SK-N-SH treated with all-trans-retinoic acid at 6 μM for 48 hours (cell line): ENCODE results near the gene CASZ1.

ENCODE experiments used
- ATAC-seq: fragments of 200-7000 bp; cut with Tn5 transposase; 3 replicates; pipeline ENCODE4 v1.9.1; 2020; ENCODE audit warnings: mild to moderate bottlenecking, moderate library complexity
- ARNTL ChIP-seq: fragments of 450-650 bp; formaldehyde crosslinking; IDR thresholded peaks from 2 replicates; pipeline ENCODE4 v1.5.0; 2020; ENCODE audit warnings: low read depth, mild to moderate bottlenecking, moderate library complexity, borderline replicate concordance
- BACH2 ChIP-seq: fragments of 250-450 bp; sonication (Bioruptor Pico); IDR thresholded peaks from 2 replicates; pipeline ENCODE4 v1.9.0; 2021; ENCODE audit warnings: mild to moderate bottlenecking, borderline replicate concordance
- CSDC2 ChIP-seq: fragments of 250-450 bp; sonication (Bioruptor Pico); IDR thresholded peaks from 2 replicates; pipeline ENCODE4 v1.5.0; 2020; ENCODE audit warnings: mild to moderate bottlenecking, moderate library complexity
- ESRRG ChIP-seq: fragments of 250-450 bp; sonication (Bioruptor Pico); IDR thresholded peaks from 2 replicates; pipeline ENCODE4 v1.6.1; 2021; ENCODE audit warnings: mild to moderate bottlenecking
- GLIS3 ChIP-seq: fragments of 250-450 bp; sonication (Bioruptor Pico); IDR thresholded peaks from 2 replicates; pipeline ENCODE4 v1.5.0; 2020; ENCODE audit warnings: mild to moderate bottlenecking, moderate library complexity
- ISL1 ChIP-seq: fragments of 250-450 bp; sonication (Bioruptor Pico); IDR thresholded peaks from 2 replicates; pipeline ENCODE4 v2.1.2; 2022; ENCODE audit warnings: mild to moderate bottlenecking, moderate library complexity
- PPARA ChIP-seq: fragments of 250-450 bp; sonication (Bioruptor Pico); IDR thresholded peaks from 2 replicates; pipeline ENCODE4 v1.5.0; 2020; ENCODE audit warnings: mild to moderate bottlenecking, borderline replicate concordance
- RARB ChIP-seq: fragments of 250-450 bp; sonication (Bioruptor Pico); IDR thresholded peaks from 2 replicates; pipeline ENCODE4 v1.8.0; 2021; ENCODE audit warnings: mild to moderate bottlenecking, moderate library complexity
- TCF4 ChIP-seq: fragments of 250-450 bp; sonication (Bioruptor Pico); IDR thresholded peaks from 2 replicates; pipeline ENCODE4 v1.8.0; 2021; ENCODE audit warnings: mild to moderate bottlenecking, moderate library complexity, borderline replicate concordance
- TOX ChIP-seq: fragments of 250-450 bp; sonication (Bioruptor Pico); IDR thresholded peaks from 2 replicates; pipeline ENCODE4 v1.8.0; 2021; ENCODE audit warnings: mild to moderate bottlenecking, moderate library complexity, borderline replicate concordance
- ZFP3 ChIP-seq: fragments of 250-450 bp; sonication (Bioruptor Pico); IDR thresholded peaks from 2 replicates; pipeline ENCODE4 v1.5.0; 2020; ENCODE audit warnings: mild to moderate bottlenecking, moderate library complexity
- ZFP30 ChIP-seq: fragments of 450-650 bp; formaldehyde crosslinking; IDR thresholded peaks from 2 replicates; pipeline ENCODE4 v1.5.0; 2022; ENCODE audit warnings: mild to moderate bottlenecking, moderate library complexity
- ZNF565 ChIP-seq: fragments of 450-650 bp; formaldehyde crosslinking; conservative IDR thresholded peaks from 2 replicates; pipeline ENCODE4 v1.5.0; 2020; ENCODE audit warnings: low read depth, mild to moderate bottlenecking, moderate library complexity
- ZNF70 ChIP-seq: fragments of 450-650 bp; formaldehyde crosslinking; IDR thresholded peaks from 2 replicates; pipeline ENCODE4 v1.5.0; 2020; ENCODE audit warnings: mild to moderate bottlenecking, moderate library complexity
- ZNF8 ChIP-seq: fragments of 450-650 bp; formaldehyde crosslinking; IDR thresholded peaks from 2 replicates; pipeline ENCODE4 v1.5.0; 2020; ENCODE audit warnings: mild to moderate bottlenecking, moderate library complexity
- TF ChIP-seq, protein P1 (sequence below): fragments of 250-450 bp; sonication (Bioruptor Pico); IDR thresholded peaks from 2 replicates; pipeline ENCODE4 v1.5.1; 2021; ENCODE audit warnings: mild to moderate bottlenecking, moderate library complexity
- TF ChIP-seq, protein P2 (sequence below): fragments of 250-450 bp; sonication (Bioruptor Pico); IDR thresholded peaks from 2 replicates; pipeline ENCODE4 v1.5.0; 2020; ENCODE audit warnings: mild to moderate bottlenecking, moderate library complexity
- TF ChIP-seq, protein P3 (sequence below): fragments of 250-450 bp; sonication (Bioruptor Pico); IDR thresholded peaks from 2 replicates; pipeline ENCODE4 v1.5.1; 2020; ENCODE audit warnings: low read depth, mild to moderate bottlenecking, moderate library complexity
- TF ChIP-seq, protein P4 (sequence below): fragments of 250-450 bp; sonication (Bioruptor Pico); IDR thresholded peaks from 2 replicates; pipeline ENCODE4 v1.8.0; 2020; ENCODE audit warnings: mild to moderate bottlenecking, moderate library complexity, borderline replicate concordance

Gene CASZ1

DNA sequence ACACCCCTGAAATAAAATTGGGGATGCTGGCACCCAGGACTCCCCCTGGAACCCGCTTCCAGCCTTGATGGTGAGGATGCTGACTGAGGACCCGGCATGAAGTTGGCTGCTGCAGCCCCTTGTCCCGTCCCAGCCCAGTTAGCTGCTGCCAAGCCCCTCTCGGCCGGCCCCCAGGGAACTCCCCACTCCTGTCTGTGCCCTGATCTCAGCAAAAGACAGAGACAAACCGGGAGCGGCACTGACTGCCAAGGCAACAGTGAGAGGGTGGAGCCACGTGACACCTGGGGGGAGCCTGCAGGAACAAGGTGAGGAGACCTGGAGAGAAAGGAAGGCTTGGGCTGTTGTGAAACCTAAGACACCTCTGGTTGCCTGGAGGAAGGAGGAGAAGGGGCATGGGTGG lies 24.7 kb downstream of the CASZ1 start:
- no peak for ATAC-seq
- no peak for TF ChIP-seq ESRRG (CRISPR knock-in tag)
- TF ChIP-seq, protein P1, sequence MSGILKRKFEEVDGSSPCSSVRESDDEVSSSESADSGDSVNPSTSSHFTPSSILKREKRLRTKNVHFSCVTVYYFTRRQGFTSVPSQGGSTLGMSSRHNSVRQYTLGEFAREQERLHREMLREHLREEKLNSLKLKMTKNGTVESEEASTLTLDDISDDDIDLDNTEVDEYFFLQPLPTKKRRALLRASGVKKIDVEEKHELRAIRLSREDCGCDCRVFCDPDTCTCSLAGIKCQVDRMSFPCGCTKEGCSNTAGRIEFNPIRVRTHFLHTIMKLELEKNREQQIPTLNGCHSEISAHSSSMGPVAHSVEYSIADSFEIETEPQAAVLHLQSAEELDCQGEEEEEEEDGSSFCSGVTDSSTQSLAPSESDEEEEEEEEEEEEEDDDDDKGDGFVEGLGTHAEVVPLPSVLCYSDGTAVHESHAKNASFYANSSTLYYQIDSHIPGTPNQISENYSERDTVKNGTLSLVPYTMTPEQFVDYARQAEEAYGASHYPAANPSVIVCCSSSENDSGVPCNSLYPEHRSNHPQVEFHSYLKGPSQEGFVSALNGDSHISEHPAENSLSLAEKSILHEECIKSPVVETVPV: no peak
- no peak for TF ChIP-seq PPARA
- TF ChIP-seq ARNTL: no peak
- no peak for TF ChIP-seq ZNF70 (CRISPR knock-in tag)
- TF ChIP-seq, protein P2, sequence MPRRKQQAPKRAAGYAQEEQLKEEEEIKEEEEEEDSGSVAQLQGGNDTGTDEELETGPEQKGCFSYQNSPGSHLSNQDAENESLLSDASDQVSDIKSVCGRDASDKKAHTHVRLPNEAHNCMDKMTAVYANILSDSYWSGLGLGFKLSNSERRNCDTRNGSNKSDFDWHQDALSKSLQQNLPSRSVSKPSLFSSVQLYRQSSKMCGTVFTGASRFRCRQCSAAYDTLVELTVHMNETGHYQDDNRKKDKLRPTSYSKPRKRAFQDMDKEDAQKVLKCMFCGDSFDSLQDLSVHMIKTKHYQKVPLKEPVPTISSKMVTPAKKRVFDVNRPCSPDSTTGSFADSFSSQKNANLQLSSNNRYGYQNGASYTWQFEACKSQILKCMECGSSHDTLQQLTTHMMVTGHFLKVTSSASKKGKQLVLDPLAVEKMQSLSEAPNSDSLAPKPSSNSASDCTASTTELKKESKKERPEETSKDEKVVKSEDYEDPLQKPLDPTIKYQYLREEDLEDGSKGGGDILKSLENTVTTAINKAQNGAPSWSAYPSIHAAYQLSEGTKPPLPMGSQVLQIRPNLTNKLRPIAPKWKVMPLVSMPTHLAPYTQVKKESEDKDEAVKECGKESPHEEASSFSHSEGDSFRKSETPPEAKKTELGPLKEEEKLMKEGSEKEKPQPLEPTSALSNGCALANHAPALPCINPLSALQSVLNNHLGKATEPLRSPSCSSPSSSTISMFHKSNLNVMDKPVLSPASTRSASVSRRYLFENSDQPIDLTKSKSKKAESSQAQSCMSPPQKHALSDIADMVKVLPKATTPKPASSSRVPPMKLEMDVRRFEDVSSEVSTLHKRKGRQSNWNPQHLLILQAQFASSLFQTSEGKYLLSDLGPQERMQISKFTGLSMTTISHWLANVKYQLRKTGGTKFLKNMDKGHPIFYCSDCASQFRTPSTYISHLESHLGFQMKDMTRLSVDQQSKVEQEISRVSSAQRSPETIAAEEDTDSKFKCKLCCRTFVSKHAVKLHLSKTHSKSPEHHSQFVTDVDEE (CRISPR knock-in tag): no peak
- no peak for TF ChIP-seq TOX (CRISPR knock-in tag)
- TF ChIP-seq BACH2 (CRISPR knock-in tag): no peak

DNA sequence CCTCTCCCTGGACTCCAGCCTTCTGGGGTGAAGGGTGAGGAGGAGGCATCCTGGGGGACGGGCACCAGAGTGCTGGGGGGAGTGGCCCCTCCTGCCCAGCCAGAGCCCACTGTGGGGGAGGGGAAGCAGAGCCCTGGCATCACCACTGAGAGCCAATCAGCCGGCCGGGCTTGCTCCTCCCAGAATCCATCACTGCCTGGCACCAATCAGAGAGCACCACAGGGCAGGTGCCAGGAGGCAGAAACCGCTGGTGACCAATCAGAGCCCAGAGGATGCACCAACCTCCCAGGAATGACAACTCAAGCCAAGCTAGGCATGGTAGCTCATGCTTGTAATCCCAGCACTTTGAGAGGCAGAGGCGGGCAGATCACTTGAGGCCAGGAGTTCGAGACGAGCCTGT lies 27.9 kb downstream of the CASZ1 start:
- TF ChIP-seq RARB (CRISPR knock-in tag) (no peak), ISL1 (no peak), ZNF565 (CRISPR knock-in tag) (no peak), ZNF70 (CRISPR knock-in tag) (no peak), TCF4 (CRISPR knock-in tag) (no peak), ZFP30 (CRISPR knock-in tag) (no peak), TOX (CRISPR knock-in tag) (no peak), ZNF8 (CRISPR knock-in tag) (no peak), PPARA (no peak), GLIS3 (CRISPR knock-in tag) (no peak)
- TF ChIP-seq, protein P3, sequence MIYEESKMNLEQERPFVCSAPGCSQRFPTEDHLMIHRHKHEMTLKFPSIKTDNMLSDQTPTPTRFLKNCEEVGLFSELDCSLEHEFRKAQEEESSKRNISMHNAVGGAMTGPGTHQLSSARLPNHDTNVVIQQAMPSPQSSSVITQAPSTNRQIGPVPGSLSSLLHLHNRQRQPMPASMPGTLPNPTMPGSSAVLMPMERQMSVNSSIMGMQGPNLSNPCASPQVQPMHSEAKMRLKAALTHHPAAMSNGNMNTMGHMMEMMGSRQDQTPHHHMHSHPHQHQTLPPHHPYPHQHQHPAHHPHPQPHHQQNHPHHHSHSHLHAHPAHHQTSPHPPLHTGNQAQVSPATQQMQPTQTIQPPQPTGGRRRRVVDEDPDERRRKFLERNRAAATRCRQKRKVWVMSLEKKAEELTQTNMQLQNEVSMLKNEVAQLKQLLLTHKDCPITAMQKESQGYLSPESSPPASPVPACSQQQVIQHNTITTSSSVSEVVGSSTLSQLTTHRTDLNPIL (CRISPR knock-in tag): no peak
- TF ChIP-seq, protein P2 (CRISPR knock-in tag): no peak
- TF ChIP-seq, protein P4, sequence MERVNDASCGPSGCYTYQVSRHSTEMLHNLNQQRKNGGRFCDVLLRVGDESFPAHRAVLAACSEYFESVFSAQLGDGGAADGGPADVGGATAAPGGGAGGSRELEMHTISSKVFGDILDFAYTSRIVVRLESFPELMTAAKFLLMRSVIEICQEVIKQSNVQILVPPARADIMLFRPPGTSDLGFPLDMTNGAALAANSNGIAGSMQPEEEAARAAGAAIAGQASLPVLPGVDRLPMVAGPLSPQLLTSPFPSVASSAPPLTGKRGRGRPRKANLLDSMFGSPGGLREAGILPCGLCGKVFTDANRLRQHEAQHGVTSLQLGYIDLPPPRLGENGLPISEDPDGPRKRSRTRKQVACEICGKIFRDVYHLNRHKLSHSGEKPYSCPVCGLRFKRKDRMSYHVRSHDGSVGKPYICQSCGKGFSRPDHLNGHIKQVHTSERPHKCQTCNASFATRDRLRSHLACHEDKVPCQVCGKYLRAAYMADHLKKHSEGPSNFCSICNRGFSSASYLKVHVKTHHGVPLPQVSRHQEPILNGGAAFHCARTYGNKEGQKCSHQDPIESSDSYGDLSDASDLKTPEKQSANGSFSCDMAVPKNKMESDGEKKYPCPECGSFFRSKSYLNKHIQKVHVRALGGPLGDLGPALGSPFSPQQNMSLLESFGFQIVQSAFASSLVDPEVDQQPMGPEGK (CRISPR knock-in tag): no peak
- peak; percentile 43; the same call in 2 of the 3 replicates for ATAC-seq

DNA sequence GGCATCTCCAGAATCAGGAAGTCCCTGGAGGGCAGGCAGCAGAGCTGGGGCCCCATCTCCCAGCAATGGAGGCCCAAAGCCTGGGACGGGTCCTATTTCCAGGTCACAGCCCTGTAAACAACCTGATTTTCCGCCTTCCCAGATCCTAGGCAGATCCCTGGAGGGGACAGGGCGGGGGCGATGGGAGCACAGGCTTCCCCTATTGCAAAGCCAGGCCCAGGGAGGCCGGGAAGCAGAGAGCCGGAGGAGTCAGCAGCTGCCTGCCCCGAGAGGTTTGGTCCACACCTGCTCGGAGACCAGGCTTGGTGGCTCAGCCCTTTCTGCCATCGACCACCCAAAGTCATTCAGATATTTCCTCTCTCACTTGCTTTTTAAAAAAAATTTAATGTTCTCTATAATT lies 29.2 kb downstream of the CASZ1 start:
- no peak for ATAC-seq
- TF ChIP-seq PPARA (no peak), TOX (CRISPR knock-in tag) (no peak), ZFP3 (no peak), ZNF565 (CRISPR knock-in tag) (no peak), ZNF70 (CRISPR knock-in tag) (no peak), ZNF8 (CRISPR knock-in tag) (no peak), CSDC2 (no peak)
- TF ChIP-seq, protein P2 (CRISPR knock-in tag): no peak
